ENCODE measurements around the gene CD99L2. TPM values are rescaled to one million over a fixed set of nuclear protein-coding genes. Genes with fewer than 3 reads are reported as not detected.

CD99L2 gene
- total and polyA plus RNA-seq, 2 donors (not counting 1 experiment from before 2014, with no cell fraction given): 40.6 to 55.5 TPM

- TF ChIP-seq CTCF (conservative IDR thresholded peaks at IDR 0.05 in 1 of 2, IDR thresholded peaks at IDR 0.05 in 1 of 2; ENCODE audit: low read depth in 1 of 2, low read length in 2 of 2): no peak
- no peak for TF ChIP-seq EZH2 (IDR thresholded peaks at IDR 0.05; ENCODE audit: low read length, missing control alignments)
- Histone ChIP-seq H3K4me1 (ENCODE audit: control insufficient read depth, extremely low read depth, insufficient read depth, low read length) (no peaks in the 10 kb centered on the region), H3K36me3 (ENCODE audit: control insufficient read depth, insufficient read depth, low read length) (no peaks in the 10 kb centered on the region), H3K79me2 (ENCODE audit: control insufficient read depth, insufficient read depth, low read length) (no peaks in the 10 kb centered on the region), H3K9ac (ENCODE audit: insufficient read depth, low read length) (no peak overlapping the region), H3K9me3 (ENCODE audit: control insufficient read depth, insufficient read depth, low read depth, low read length) (no peaks in the 10 kb centered on the region), H3K4me3 (replicated peaks in 1 of 4; ENCODE audit: control extremely low read depth in 1 of 4, insufficient read depth in 1 of 4, low read depth in 3 of 4, low read length in 4 of 4) (no peak overlapping the region), H3K4me2 (ENCODE audit: extremely low read depth, insufficient read depth, low read length) (no peak overlapping the region), H4K20me1 (ENCODE audit: control insufficient read depth, extremely low read depth, insufficient read depth, low read length) (no peaks in the 10 kb centered on the region), H2AFZ (ENCODE audit: low read length) (no peak overlapping the region), H3K27me3 (ENCODE audit: control insufficient read depth, insufficient read depth, low read length) (no peaks in the 10 kb centered on the region), H3K27ac (ENCODE audit: insufficient read depth, low read length) (no peak overlapping the region)
- DNase-seq (ENCODE audit: low read depth in 2 of 2): no peak
Measured at GRCh38 chrX:150941580-150941979, 43.1 kb upstream of the CD99L2 start.

GRCh38 chrX:150940844-150941495, 42.5 kb upstream of the CD99L2 start:
- Histone ChIP-seq H3K4me1 (ENCODE audit: control insufficient read depth, extremely low read depth, insufficient read depth, low read length) (no peaks in the 10 kb centered on the region), H3K9me3 (ENCODE audit: control insufficient read depth, insufficient read depth, low read depth, low read length) (no peaks in the 10 kb centered on the region), H3K4me2 (ENCODE audit: extremely low read depth, insufficient read depth, low read length) (no peak overlapping the region), H2AFZ (ENCODE audit: low read length) (no peak overlapping the region), H3K4me3 (replicated peaks in 1 of 4; ENCODE audit: control extremely low read depth in 1 of 4, insufficient read depth in 1 of 4, low read depth in 3 of 4, low read length in 4 of 4) (no peak overlapping the region), H4K20me1 (ENCODE audit: control insufficient read depth, extremely low read depth, insufficient read depth, low read length) (no peaks in the 10 kb centered on the region), H3K79me2 (ENCODE audit: control insufficient read depth, insufficient read depth, low read length) (no peaks in the 10 kb centered on the region), H3K27me3 (ENCODE audit: control insufficient read depth, insufficient read depth, low read length) (no peaks in the 10 kb centered on the region), H3K27ac (ENCODE audit: insufficient read depth, low read length) (no peak overlapping the region), H3K9ac (ENCODE audit: insufficient read depth, low read length) (no peak overlapping the region), H3K36me3 (ENCODE audit: control insufficient read depth, insufficient read depth, low read length) (no peaks in the 10 kb centered on the region)
- no peak for TF ChIP-seq CTCF (conservative IDR thresholded peaks at IDR 0.05 in 1 of 2, IDR thresholded peaks at IDR 0.05 in 1 of 2; ENCODE audit: low read depth in 1 of 2, low read length in 2 of 2)
- no peak for TF ChIP-seq EZH2 (IDR thresholded peaks at IDR 0.05; ENCODE audit: low read length, missing control alignments)
- DNase-seq (ENCODE audit: low read depth in 2 of 2): no peak

GRCh38 chrX:150936556-150936955, 38.1 kb upstream of the CD99L2 start:
- no peak for DNase-seq (ENCODE audit: low read depth in 2 of 2)
- TF ChIP-seq EZH2 (IDR thresholded peaks at IDR 0.05; ENCODE audit: low read length, missing control alignments): no peak
- H3K9me3 ChIP-seq (ENCODE audit: control insufficient read depth, insufficient read depth, low read depth, low read length): no peaks in the 10 kb centered on the region
- H3K27me3 ChIP-seq (ENCODE audit: control insufficient read depth, insufficient read depth, low read length): no peaks in the 10 kb centered on the region
- no peaks in the 10 kb centered on the region for H3K4me1 ChIP-seq (ENCODE audit: control insufficient read depth, extremely low read depth, insufficient read depth, low read length)
- no peak overlapping the region for H3K9ac ChIP-seq (ENCODE audit: insufficient read depth, low read length)
- no peak overlapping the region for H3K4me2 ChIP-seq (ENCODE audit: extremely low read depth, insufficient read depth, low read length)
- H2AFZ ChIP-seq (ENCODE audit: low read length): no peak overlapping the region
- no peaks in the 10 kb centered on the region for H4K20me1 ChIP-seq (ENCODE audit: control insufficient read depth, extremely low read depth, insufficient read depth, low read length)
- no peak overlapping the region for H3K27ac ChIP-seq (ENCODE audit: insufficient read depth, low read length)
- no peaks in the 10 kb centered on the region for H3K79me2 ChIP-seq (ENCODE audit: control insufficient read depth, insufficient read depth, low read length)
- no peaks in the 10 kb centered on the region for H3K36me3 ChIP-seq (ENCODE audit: control insufficient read depth, insufficient read depth, low read length)
- H3K4me3 ChIP-seq (replicated peaks in 1 of 4; ENCODE audit: control extremely low read depth in 1 of 4, insufficient read depth in 1 of 4, low read depth in 3 of 4, low read length in 4 of 4): no peak overlapping the region
